ENCODE results near the gene ADAMTS3.

DNA sequence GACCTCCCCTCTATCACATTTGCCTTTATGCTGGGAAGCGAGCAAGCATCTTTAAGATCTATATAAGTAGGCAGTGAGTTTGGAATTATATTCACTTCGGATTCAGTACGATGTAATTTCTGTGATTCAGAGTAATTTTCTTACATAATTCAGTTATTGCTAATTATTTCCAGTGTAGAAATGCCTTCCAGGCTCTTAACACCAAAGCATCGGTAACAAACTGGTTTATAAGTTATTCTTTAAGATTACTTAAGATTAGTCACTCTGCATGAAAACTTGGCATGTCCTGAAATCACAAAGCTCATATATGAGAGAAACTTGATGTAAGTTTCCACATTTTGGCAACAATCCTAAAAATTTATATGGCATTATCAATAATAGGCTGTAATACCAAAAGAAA, 120.8 kb downstream of the ADAMTS3 start:
- TF ChIP-seq POLR2A (IDR thresholded peaks at IDR 0.05), result no peak
- TF ChIP-seq CTCF (IDR thresholded peaks at IDR 0.05), result no peak
